Natural killer cell (primary cell): Measurements from ENCODE around the gene GPLD1. TPM values are rescaled to one million over a fixed set of nuclear protein-coding genes. Genes with fewer than 3 reads are reported as not detected.

Experiments
- ATAC-seq, 3 donors: fragments of 150-1000 bp in 2 of 3; fragments of 200-7000 bp in 1 of 3; cut with Tn5 transposase; 1 replicate in 1 of 3; 2 replicates in 2 of 3; pipeline ENCODE4 v1.10.0; 2021; ENCODE audit warnings: mild to moderate bottlenecking in 2 of 3, moderate library complexity in 2 of 3
- DNase-seq, 2 donors: peaks; one replicate each; pipeline versions ENCODE4 v3.0.0 to v3.0.0-alpha.2; 2013 to 2021; ENCODE audit warnings: mixed read lengths in 1 of 2
- H3K27ac ChIP-seq: one replicate; pipeline ENCODE4 v1.5.1; 2013; ENCODE audit warnings: mild to moderate bottlenecking, low read length
- H3K27me3 ChIP-seq: one replicate; pipeline ENCODE4 v1.6.1; 2013; ENCODE audit warnings: low read length; ENCODE audit not compliant: control insufficient read depth, insufficient read depth
- H3K36me3 ChIP-seq: one replicate; pipeline ENCODE4 v1.6.1; 2013; ENCODE audit warnings: low read length; ENCODE audit not compliant: control insufficient read depth, insufficient read depth
- H3K4me1 ChIP-seq: one replicate; pipeline ENCODE4 v1.6.1; 2013; ENCODE audit warnings: low read length; ENCODE audit not compliant: control insufficient read depth, insufficient read depth
- H3K4me3 ChIP-seq: one replicate; pipeline ENCODE4 v1.5.1; 2013; ENCODE audit warnings: low read length
- H3K9me3 ChIP-seq: one replicate; pipeline ENCODE4 v1.6.1; 2013; ENCODE audit warnings: low read length; ENCODE audit not compliant: control insufficient read depth, insufficient read depth
- H3K27ac Mint-ChIP-seq, 2 donors: one replicate each; pipeline ENCODE4 v1.8.0; 2022; ENCODE audit warnings: mild to moderate bottlenecking in 2 of 2, mixed read lengths in 2 of 2, moderate library complexity in 1 of 2
- H3K27me3 Mint-ChIP-seq, 2 donors: one replicate each; pipeline ENCODE4 v1.8.0; 2022; ENCODE audit warnings: low read depth in 2 of 2, mixed read lengths in 2 of 2
- H3K36me3 Mint-ChIP-seq: one replicate; pipeline ENCODE4 v1.8.0; 2022; ENCODE audit warnings: mixed read lengths
- H3K4me1 Mint-ChIP-seq, 2 donors: one replicate each; pipeline ENCODE4 v1.8.0; 2022; ENCODE audit warnings: mixed read lengths in 2 of 2
- H3K4me3 Mint-ChIP-seq: one replicate; pipeline ENCODE4 v1.8.0; 2022; ENCODE audit warnings: mild to moderate bottlenecking, moderate library complexity, mixed read lengths
- H3K9me3 Mint-ChIP-seq, 2 donors: one replicate each; pipeline ENCODE4 v1.8.0; 2022; ENCODE audit warnings: mixed read lengths in 2 of 2
- WGBS: methylation state at CpG from one replicate; pipeline ENCODE4 v1.1.7; 2013; ENCODE audit warnings: missing lambda C conversion rate; ENCODE audit not compliant: insufficient coverage; 5-methylcytosine and 5-hydroxymethylcytosine counted together
- intact Hi-C: fragments of 100-400 bp; cut with micrococcal nuclease; formaldehyde crosslinking; loops from one replicate; pipeline ENCODE4 v1.14.2; 2022
- total RNA-seq, 4 donors: library from RNA; stranded (reverse); fragments of 120-200 nt in 1 of 4; gene quantifications; one replicate each; pipeline versions ENCODE4 v1.2.3 to v1.2.4, GENCODE V29; 2013 to 2022
- TF ChIP-seq, protein P1 (sequence below): fragments of 200-600 bp; IDR thresholded peaks from one replicate; pipeline ENCODE4 v1.8.0; 2022; ENCODE audit warnings: antibody characterized with exemption

GPLD1 gene
- total RNA-seq, 3 donors from 2014 or later (not counting 1 experiment from before 2014, with no cell fraction given), result 0.86 to 1.3 (median 0.88) TPM

DNA sequence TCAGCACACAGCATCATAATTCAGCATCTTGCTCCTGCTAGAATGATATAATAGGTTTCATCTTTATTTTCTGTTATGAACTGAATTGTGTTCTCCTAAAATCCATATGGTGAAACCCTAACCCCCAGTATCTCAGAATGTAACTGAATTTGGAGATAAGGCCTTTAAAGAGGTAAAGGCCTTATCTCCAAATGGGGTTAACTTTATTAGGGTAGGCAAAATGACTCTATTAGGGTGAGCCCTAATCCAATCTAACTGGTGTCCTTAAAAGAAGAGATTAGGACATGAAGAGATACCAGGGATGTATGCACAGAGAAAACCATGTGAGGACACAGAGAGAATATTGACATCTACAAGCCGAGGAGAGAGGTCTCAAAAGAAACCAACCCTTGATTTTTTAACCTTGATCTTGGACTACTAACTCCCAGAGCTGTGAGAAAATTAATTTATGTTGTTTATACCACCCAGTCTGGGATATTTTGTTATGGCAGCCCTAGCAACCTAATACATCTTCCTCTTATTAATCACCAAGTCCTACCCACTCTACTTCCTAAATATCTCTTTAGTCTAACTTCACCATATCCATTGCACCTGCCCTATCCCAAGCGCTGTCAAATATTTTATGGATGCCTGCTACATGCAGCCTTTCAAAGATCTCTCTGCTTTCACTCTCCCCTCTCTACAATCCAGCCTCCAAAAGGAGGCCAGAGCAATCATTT is 95.2 kb downstream of the GPLD1 start:
- Mint-ChIP-seq H3K27ac (no peak overlapping the region), H3K4me3 (no peak overlapping the region), H3K36me3 (no peaks in the 10 kb centered on the region), H3K4me1 (no peaks in the 10 kb centered on the region), H3K9me3 (no peaks in the 10 kb centered on the region), H3K27me3 (peaks cover 28 to 38% of the 10 kb centered on the region in 2 donors)
- Histone ChIP-seq H3K4me3 (no peak overlapping the region), H3K36me3 (no peaks in the 10 kb centered on the region), H3K9me3 (no peaks in the 10 kb centered on the region), H3K27me3 (peaks cover 4% of the 10 kb centered on the region), H3K4me1 (no peaks in the 10 kb centered on the region), H3K27ac (no peak overlapping the region)
- WGBS, result 98% methylated on average over 2 of the region's 2 CpGs
- TF ChIP-seq, protein P1, sequence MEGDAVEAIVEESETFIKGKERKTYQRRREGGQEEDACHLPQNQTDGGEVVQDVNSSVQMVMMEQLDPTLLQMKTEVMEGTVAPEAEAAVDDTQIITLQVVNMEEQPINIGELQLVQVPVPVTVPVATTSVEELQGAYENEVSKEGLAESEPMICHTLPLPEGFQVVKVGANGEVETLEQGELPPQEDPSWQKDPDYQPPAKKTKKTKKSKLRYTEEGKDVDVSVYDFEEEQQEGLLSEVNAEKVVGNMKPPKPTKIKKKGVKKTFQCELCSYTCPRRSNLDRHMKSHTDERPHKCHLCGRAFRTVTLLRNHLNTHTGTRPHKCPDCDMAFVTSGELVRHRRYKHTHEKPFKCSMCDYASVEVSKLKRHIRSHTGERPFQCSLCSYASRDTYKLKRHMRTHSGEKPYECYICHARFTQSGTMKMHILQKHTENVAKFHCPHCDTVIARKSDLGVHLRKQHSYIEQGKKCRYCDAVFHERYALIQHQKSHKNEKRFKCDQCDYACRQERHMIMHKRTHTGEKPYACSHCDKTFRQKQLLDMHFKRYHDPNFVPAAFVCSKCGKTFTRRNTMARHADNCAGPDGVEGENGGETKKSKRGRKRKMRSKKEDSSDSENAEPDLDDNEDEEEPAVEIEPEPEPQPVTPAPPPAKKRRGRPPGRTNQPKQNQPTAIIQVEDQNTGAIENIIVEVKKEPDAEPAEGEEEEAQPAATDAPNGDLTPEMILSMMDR, result no peak
- DNase-seq (no peak), ATAC-seq (no peak)
- intact Hi-C loops, result no loop called here

DNA sequence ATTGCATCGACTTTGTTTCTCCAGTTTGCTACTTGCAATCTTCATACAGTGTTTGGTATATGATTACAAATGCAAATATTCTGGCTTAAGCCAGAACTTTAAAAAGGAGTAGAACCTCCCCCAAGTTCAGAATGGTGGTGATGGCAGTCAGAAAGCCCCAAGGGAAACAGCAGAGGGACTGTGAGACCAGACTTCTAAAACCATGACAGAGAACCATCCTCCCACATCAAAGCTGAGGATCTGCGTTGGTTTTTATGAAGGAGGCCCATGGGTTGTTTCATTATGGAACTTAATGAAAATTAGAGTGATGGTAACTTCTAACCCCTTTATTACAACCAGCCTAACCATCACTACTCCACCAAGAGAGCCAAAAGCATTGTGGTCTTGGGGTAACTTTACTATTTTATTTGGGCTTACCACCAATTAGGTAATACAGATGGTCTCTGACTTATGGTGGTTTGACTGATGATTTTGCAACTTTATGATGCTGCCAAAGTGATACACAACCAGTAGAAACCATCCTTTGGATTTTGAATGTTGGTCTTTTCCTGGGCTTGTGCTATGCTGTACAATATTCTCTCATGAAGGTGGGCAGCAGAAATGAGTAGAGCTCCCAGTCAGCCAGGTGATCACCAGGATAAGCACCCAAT is 97.5 kb downstream of the GPLD1 start:
- H3K27me3 ChIP-seq, result peaks cover 4% of the 10 kb centered on the region
- TF ChIP-seq, protein P1, result no peak
- 100% methylated on average over 1 of the region's 2 CpGs for WGBS
- H3K4me1 Mint-ChIP-seq, result no peaks in the 10 kb centered on the region
- peaks cover 20 to 25% of the 10 kb centered on the region in 2 donors for H3K27me3 Mint-ChIP-seq
- no peaks in the 10 kb centered on the region for H3K36me3 Mint-ChIP-seq
- no peaks in the 10 kb centered on the region for H3K9me3 ChIP-seq
- DNase-seq (no peak), ATAC-seq (no peak)
- no peaks in the 10 kb centered on the region for H3K36me3 ChIP-seq
- intact Hi-C loops, result no loop called here
- no peaks in the 10 kb centered on the region for H3K9me3 Mint-ChIP-seq
- no peak overlapping the region for H3K4me3 ChIP-seq
- H3K27ac Mint-ChIP-seq, result no peak overlapping the region
- H3K4me1 ChIP-seq, result no peaks in the 10 kb centered on the region
- H3K4me3 Mint-ChIP-seq, result no peak overlapping the region
- H3K27ac ChIP-seq, result no peak overlapping the region

DNA sequence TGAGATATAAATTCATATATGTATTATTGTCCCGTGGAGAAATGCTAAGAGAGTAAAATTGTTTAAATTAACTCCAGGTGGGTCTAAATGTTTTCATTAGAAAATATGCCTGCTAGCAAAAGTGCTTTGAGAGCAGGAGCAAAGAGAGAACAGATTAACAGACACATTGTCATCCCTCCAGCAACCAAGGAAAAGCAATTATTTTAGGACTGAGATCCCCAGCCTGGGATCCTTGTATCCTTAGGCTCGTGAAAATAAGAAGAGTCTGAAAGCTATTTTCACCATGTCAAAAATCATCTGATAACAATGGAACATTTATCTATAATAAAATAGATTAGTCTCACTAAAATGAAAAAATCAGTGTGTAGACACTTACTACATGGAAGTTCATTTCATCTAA is 98.2 kb downstream of the GPLD1 start:
- WGBS, result 75% methylated on average over 1 of the region's 2 CpGs
- H3K9me3 Mint-ChIP-seq, result no peaks in the 10 kb centered on the region
- TF ChIP-seq, protein P1, result no peak

More for the DNA sequence above, 98.2 kb downstream of the GPLD1 start:
- H3K4me3 Mint-ChIP-seq, result no peak overlapping the region
- H3K4me1 Mint-ChIP-seq, result no peaks in the 10 kb centered on the region
- ATAC-seq (no peak), DNase-seq (no peak)
- intact Hi-C loops, result no loop called here
- Histone ChIP-seq H3K4me3 (no peak overlapping the region), H3K4me1 (no peaks in the 10 kb centered on the region), H3K36me3 (no peaks in the 10 kb centered on the region), H3K27me3 (peaks cover 3% of the 10 kb centered on the region), H3K27ac (no peak overlapping the region), H3K9me3 (no peaks in the 10 kb centered on the region)
- no peaks in the 10 kb centered on the region for H3K36me3 Mint-ChIP-seq
- peaks cover 14 to 19% of the 10 kb centered on the region in 2 donors for H3K27me3 Mint-ChIP-seq
- no peak overlapping the region for H3K27ac Mint-ChIP-seq
